HG02642 (cell line): ENCODE results near the gene ZFP3.
"Not testable (repeated sequence)": the region's sequence is repeated elsewhere in the genome, so short reads cannot be mapped to it uniquely, and the experiment has no call there.

ENCODE experiments used
- ATAC-seq: cut with Tn5 transposase; IDR thresholded peaks from one replicate; pipeline ENCODE4 v1.9.1; 2021; ENCODE audit warnings: mild to moderate bottlenecking; ENCODE audit not compliant: unreplicated experiment, poor library complexity

The ZFP3 gene

GRCh38 chr17:5123343-5124124, 45.3 kb downstream of the ZFP3 start:
- no peak for ATAC-seq

- ATAC-seq = not testable (repeated sequence)
Observed at GRCh38 chr17:5124125-5124760, 46.0 kb downstream of the ZFP3 start.

- ATAC-seq = not testable (repeated sequence)
Observed at GRCh38 chr17:5124896-5125295, 46.6 kb downstream of the ZFP3 start.

GRCh38 chr17:5126719-5127488, 48.6 kb downstream of the ZFP3 start:
- ATAC-seq = no peak

GRCh38 chr17:5127910-5128309, 49.6 kb downstream of the ZFP3 start:
- no peak for ATAC-seq

- ATAC-seq = not testable (repeated sequence)
Observed at GRCh38 chr17:5128387-5128786, 50.1 kb downstream of the ZFP3 start.

- no peak for ATAC-seq
Observed at GRCh38 chr17:5128905-5129535, 50.8 kb downstream of the ZFP3 start.

GRCh38 chr17:5129770-5130169, 51.5 kb downstream of the ZFP3 start:
- ATAC-seq = not testable (repeated sequence)

- ATAC-seq = not testable (repeated sequence)
Observed at GRCh38 chr17:5130261-5130660, 52.0 kb downstream of the ZFP3 start.

- ATAC-seq = not testable (repeated sequence)
Observed at GRCh38 chr17:5130687-5131086, 52.4 kb downstream of the ZFP3 start.

- no peak for ATAC-seq
Observed at GRCh38 chr17:5131146-5131715, 53.0 kb downstream of the ZFP3 start.

- ATAC-seq = not testable (repeated sequence)
Observed at GRCh38 chr17:5131799-5132502, 53.7 kb downstream of the ZFP3 start.

GRCh38 chr17:5132503-5133225, 54.4 kb downstream of the ZFP3 start:
- ATAC-seq = not testable (repeated sequence)

GRCh38 chr17:5133311-5133710, 55.0 kb downstream of the ZFP3 start:
- no peak for ATAC-seq

GRCh38 chr17:5133961-5134360, 55.7 kb downstream of the ZFP3 start:
- ATAC-seq = not testable (repeated sequence)

GRCh38 chr17:5134571-5134970, 56.3 kb downstream of the ZFP3 start:
- not testable (repeated sequence) for ATAC-seq

- ATAC-seq = not testable (repeated sequence)
Observed at GRCh38 chr17:5135131-5135712, 57.0 kb downstream of the ZFP3 start.

GRCh38 chr17:5135726-5136579, 57.7 kb downstream of the ZFP3 start:
- no peak for ATAC-seq
